Activated CD4-positive, alpha-beta T cell treated with anti-CD3 and anti-CD28 coated beads, Interleukin-2, amount 50 U/mL, for 16 hours (primary cell): ENCODE results near the gene PHF20.
"Not testable (repeated sequence)": the region's sequence is repeated elsewhere in the genome, so short reads cannot be mapped to it uniquely, and the experiment has no call there.

Experiments
- DNase-seq: peaks from one replicate; pipeline ENCODE4 v3.0.0-alpha.2; 2020

The PHF20 gene

DNA sequence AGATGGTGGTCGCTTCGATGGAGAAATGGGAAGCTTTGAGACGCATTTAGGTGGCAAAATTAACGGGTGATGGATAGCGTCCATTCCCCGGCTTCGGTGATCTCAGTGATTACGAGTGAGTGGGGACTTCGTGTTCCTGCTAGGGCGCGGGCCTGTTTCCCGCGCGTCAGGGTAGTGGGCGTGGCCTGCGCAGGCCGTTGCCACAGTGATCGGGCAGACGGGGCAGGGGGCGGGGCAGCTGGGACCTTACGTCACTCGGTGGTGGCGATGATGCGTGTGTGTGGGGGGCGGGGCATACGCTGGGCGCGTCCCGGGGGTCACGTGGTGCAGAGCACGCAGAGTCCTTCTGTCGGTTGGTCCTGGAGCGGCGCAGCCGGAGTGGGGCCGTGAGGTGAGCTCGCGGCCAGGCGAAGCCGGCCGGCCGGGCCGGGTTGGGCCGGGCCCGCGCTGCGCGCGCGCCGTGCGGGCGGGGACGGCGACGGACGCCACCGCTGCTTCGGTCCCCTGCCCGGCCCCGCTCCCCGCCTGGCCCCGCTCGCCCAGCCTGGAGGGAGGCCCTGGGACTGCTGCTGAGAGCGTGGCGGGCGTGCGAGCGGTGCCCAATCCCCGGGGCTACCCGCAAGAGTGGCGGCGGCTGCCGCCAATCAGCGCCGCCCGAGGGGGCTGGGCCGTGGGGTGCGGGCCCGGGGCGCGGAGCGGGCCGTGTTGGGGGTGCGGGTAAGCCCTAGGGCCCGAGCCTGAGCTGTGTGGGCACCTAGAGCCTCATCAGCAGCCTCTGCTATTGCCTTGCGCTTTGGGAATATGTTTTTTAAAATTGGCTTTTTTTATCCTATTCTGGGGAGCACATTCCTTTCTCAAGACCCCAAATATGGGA is at the start of gene PHF20:
Gene PHF20, plus strand, starts transcription at position 327 of the 874 bp plus-strand sequence. CDS start 29,508 bp downstream, outside the sequence.
- peak; percentile 99 for DNase-seq

DNA sequence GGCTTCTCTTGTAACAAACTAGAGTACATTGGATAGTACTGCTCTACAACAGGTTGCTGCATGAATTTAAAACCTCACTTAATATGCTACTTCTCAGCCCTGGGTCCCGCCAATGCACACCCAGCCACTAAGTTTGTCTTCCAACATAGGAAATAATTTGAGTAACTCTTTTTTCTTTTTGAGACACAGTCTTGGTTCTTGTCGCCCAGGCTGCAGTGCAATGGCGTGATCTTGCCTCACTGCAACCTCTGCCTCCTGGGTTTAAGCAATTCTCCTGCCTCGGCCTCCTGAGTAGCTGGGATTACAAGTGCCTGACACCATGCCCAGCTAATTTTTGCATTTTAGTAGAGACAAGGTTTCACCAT is 48.6 kb upstream of the PHF20 start:
- not testable (repeated sequence) for DNase-seq

DNA sequence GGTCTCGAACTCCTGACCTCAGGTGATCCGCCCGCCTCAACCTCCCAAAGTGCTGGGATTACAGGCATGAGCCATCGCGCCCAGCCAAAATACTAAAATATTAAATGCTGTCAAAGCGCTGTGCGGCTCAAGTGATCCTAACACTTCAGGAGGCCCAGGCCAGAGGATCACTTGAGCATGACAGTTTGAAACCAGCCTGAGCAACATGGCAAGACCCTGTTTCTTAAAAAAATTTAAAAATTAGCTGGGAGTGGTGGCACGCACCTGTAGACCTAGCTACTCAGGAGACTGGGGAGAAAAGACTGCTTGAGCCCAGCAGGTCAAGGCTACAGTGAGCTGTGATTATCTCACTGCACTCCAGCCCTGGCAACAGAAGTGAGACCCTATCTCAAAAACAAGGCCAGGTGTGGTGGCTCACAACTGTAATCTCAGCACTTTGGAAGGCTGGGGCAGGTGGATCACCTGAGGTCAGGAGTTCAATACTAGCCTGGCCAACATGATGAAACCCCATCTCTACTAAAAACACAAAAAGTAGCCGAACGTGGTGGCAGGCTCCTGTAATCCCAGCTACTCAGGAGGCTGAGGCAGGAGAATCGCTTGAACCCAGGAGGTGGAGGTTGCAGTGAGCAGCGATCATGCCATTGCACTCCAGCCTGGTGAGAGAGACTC is 48.0 kb upstream of the PHF20 start:
- DNase-seq = not testable (repeated sequence)

- no peak for DNase-seq
These were observed 47.2 kb upstream of the PHF20 start for GRCh38 chr20:35724321-35725230.

DNA sequence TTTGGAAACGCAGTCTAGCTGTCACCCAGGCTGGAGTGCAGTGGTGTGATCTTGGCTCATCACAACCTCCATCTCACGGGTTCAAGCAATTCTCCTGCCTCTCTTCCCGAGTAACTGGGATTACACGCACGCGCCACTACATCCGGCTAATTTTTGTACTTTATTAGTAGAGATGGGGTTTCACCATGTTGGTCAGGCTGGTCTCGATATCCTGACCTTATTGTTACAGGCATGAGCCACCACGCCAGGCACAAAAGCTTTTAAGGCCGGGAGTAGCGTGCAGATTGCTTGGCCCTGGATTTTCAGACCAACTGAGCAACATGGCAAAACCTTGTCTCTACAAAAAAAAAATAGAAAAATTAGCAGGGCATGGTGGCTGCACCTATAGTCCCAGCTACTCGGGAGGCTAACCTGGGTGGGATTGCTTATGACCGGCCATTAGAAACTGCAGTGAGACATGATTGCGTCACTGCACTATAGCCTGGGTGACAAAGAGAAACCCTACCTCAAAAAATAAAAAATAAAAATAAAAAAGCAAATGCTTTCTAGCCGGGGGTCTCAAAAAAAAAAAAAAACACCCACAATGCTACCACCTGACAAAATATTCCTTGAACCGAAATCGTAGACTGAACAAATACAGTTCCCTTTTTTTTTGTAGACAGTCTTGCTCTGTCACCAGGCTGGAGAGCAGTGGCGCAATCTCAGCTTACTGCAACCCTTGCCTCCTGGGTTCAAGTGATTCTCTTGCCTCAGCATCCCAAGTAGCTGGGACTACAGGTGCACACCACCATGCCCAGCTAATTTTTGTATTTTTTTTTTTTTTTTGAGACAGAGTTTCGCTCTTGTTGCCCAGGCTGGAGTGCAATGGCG is 44.7 kb upstream of the PHF20 start:
- DNase-seq = no peak

GRCh38 chr20:35729283-35729807 is 42.5 kb upstream of the PHF20 start:
- DNase-seq = no peak

DNA sequence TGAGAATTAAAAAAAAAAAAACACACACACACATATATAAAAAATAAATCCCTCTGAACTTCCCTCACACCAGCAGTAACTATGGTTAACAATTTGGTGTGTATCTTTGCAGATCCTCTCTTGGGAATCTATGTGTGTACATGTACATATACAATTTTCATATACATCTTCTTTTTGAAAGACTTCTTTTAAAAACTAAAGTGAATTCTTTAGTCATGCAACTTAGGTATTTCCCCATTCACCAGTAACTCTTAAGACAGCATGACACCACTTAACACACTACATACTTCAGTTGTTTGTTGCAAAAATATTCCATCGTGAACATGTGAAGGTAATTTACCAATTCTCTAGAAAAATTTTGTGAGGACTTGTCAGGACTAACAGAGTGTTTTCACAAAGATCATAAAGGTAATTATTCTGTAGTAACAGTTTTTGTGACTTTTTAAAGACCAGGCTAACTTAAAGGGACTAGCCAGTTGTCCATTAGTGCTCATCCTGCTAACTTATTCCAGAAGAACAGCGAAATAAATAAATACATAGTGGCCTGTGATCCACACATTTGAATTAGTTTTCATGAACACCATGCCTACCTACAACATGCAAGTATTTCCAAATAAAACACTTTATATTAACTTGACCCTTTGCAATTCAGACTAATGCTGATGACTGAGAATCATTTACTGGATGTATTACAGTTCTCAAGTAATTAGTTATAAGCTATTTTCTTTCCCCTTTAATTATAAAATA is 41.8 kb upstream of the PHF20 start:
- DNase-seq = no peak

DNA sequence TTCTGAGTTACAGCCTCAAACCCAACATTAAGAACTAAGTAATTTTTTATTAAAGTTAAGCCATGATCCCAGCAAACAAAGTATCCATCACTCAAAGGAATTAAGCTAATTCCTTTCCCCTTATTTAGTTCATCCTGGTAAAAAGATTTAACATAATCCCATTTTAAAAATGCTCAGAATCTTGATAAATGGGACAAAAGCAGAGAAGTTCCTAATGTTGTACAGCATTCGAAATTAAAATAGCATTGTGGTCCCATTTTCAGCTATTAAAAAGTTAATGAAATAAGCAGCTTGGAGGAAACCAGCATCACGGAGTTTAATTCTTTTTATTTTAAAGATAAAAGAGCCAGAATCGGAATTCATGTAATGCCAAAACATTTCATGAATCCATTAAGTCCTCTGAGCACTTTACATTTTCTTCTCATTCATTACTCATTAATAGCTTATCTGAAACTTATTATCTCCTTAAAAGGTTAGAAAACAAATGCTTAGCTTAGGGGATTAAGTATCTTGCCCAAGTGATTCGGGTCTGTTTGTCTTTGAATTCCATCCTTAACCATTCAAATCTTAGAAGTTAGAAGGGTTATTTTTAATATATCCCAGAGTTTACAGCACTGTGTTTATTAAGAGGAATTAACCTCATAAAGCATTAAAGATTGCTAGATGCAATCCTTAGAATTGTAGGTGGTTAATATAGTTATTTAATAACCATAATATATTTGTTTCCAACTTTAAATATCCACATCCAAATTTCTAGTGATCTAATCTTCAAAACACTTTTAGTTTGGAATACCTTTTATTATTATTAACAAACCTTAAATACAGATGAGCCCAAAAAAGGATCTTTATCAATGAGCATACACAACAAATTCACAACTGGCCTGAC is 41.0 kb upstream of the PHF20 start:
- no peak for DNase-seq

DNA sequence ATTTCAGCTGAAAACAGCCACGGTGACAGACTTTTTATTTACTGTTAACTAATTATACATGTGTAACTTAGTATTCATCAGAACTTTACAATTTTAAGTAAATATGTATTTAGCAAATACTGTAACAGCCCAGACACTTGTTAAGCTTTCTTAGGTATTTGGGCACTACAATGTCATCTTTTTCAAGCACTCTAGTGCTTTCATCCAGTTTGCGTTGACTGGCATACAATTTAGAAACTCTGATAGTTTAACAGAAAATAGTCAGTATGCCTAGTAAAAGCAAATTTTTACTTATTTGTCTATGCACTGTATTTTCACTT is 40.4 kb upstream of the PHF20 start:
- DNase-seq = no peak

GRCh38 chr20:35731862-35732643 is 39.8 kb upstream of the PHF20 start:
- no peak for DNase-seq

DNA sequence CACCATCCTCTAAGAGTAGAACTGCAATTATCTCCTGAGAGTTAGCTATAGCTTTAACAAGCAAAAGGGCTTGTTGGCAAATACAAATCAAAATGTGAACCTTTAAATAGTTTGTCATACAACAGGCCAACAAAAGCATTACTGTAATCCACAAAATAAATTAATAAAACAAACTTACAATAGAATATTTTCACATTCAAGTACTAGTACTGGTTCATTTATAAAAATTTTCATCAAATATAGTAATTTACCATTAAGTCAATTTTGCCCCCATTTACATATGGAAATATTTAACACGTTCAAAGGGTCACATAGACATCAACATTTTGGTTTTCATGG is 39.2 kb upstream of the PHF20 start:
- no peak for DNase-seq

DNA sequence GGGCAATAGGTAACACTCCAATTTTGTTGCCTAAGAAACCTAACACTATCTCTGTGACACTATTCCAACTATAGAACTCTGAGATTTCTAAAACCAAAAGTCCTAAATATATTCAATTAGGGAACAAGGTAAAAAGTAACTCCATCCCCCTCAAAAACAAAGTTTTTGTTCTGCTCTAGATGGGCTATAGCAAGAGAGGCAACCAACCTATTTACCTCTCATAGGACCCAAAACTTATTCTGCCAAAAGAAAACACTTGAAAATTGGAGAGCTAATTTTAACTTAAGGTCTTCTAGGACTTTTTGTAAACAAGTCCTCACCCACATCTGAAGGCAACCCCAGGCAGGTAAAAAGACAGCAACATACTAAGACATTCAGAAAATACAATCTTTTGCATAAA is 37.4 kb upstream of the PHF20 start:
- no peak for DNase-seq

DNA sequence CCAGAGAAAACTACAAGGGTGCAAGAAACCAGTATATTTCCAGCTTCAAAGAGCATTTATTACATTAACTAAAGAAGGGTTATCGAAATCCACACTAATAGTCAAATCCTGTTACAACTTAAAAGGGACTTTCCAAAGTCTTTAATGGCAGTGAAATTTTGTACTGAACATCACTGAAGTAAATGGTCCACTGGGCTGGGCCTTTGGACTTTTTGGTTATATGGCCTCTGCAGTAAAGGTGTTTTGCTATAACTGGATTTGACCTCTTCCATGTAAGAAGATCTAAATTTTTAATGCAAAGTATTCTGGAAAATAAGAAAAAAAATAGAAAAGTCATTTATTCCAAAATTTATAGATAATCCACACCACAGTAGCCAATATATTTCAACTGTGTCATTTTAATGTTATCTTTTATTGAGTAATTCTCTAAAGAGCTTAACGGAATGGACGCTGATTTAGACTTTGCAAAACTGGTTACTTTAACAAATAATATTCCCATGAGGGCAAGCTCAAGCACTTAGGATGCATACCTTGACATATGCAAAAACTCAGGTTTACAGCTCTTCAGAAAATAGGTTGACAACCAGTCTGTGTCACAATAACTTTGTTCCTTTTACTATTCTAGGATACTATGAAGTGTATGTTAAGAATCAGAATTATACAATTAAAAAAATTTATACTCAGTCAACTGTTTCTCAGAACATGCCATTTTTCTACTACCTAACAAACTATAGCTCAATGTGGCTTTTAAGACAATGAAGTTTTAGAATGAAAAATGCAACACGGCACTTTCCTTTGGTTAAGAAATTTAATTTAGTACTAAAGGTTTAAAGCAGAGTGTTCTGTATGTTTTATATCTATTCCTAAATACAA is 36.8 kb upstream of the PHF20 start:
- no peak for DNase-seq

DNA sequence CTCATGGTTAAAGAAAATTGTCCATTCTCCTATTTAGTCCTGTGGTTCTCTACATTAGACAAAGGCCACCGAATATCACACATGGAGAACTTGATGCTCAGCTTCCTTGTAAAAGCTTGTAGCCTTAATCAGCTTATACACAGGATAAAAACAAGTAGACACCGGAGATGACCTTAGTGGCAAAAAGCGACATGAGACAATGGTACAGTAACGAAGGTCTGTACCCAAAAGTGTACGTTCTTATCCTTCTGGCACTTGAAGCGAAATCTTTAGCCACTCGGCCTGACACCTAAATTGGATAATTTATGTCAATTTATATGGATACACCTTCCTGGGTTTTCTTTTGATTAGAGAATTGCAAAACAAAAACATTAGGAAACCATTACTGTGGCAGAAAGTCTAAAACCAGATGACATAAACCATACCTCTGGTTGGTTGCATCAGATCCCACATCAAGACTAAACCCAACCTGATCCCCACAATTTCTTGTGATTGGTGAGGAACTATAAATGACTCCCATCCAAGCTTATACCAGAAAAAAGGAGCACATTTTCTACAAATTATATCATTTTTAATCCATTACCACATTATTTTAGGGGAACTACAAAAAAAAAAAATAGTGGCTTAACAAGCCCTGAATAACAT is 35.9 kb upstream of the PHF20 start:
- no peak for DNase-seq

- DNase-seq = no peak
These were observed 33.9 kb upstream of the PHF20 start for GRCh38 chr20:35737865-35738333.

- no peak for DNase-seq
These were observed 33.2 kb upstream of the PHF20 start for GRCh38 chr20:35738410-35739179.
